Measurements from ENCODE around the gene KRTAP5-4. TPM values are rescaled to one million over a fixed set of nuclear protein-coding genes. Genes with fewer than 3 reads are reported as not detected.
"Not testable (repeated sequence)": the region's sequence is repeated elsewhere in the genome, so short reads cannot be mapped to it uniquely, and the experiment has no call there.

The KRTAP5-4 gene
- total and polyA plus RNA-seq, 8 donors, result not detected

DNA sequence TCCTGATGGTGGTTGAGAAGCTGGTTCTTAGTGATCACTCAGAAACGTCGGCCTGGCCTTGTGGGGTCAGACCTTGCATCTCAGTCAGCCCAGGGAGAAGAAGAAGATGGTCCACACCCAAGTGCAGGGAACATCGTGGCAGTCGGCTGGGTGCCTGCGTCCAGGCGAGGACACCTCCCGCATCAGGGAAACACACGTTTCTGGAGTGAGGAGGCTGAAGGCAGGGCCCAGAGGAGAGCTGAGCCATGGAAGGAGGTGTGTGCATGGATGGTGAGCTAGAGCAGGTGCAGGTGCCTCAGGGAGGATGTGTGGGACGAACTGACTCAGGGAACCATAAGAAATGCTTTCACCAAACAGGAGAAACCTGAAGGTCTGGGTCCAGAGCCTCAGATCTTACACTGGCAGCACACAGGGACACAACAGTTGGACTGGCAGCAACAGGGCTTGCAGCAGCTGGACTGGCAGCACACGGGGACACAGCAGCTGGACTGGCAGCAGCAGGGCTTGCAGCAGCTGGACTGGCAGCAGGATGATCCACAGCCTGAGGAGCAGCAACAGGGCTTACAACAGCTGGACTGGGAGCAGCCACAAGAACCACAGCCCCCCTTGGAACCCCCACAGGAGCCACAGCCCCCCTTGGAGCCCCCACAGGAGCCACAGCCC, 24.5 kb downstream of the KRTAP5-4 start:
- Histone ChIP-seq H3K27me3 (peaks cover 0 to 51% of the 10 kb centered on the region in 2 donors), H3K27ac (no peak overlapping the region), H3K4me3 (no peak overlapping the region), H3K36me3 (no peaks in the 10 kb centered on the region), H3K9me3 (no peaks in the 10 kb centered on the region), H3K4me1 (peaks cover 0 to 8% of the 10 kb centered on the region in 2 donors)
- intact Hi-C loops (cut with DNase I), result no loop called here
- ATAC-seq, result no peak
- DNase-seq, result no peak
- TF ChIP-seq, protein P1, sequence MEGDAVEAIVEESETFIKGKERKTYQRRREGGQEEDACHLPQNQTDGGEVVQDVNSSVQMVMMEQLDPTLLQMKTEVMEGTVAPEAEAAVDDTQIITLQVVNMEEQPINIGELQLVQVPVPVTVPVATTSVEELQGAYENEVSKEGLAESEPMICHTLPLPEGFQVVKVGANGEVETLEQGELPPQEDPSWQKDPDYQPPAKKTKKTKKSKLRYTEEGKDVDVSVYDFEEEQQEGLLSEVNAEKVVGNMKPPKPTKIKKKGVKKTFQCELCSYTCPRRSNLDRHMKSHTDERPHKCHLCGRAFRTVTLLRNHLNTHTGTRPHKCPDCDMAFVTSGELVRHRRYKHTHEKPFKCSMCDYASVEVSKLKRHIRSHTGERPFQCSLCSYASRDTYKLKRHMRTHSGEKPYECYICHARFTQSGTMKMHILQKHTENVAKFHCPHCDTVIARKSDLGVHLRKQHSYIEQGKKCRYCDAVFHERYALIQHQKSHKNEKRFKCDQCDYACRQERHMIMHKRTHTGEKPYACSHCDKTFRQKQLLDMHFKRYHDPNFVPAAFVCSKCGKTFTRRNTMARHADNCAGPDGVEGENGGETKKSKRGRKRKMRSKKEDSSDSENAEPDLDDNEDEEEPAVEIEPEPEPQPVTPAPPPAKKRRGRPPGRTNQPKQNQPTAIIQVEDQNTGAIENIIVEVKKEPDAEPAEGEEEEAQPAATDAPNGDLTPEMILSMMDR (IDR thresholded peaks at IDR 0.05), result no peak

DNA sequence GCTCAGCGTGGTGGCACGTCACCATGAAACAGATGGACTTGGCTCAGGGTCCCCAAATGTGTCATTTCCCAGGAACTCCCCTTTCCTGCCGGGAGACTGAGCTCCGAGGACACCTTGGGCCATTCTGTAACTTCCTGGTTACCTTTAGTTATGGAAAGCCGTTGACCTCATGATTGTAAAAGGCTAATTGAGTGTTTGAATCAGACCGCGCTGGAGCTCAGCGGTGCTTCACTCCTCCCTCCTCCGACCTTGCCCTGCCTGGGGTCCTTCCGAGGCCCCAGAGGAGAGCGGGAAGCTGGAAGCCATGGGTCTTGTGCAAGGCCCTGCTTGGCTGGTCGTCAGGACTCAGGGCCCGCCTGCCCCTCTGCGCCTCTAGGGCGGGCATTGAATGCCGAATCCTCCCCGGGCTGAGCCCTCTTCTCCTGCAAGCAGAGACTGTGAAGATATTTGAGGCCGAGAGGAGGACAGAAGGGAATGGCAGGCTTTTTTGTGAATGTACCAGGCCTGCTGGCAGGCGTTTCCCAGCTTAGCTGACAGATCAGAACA, 25.3 kb downstream of the KRTAP5-4 start:
- H3K4me1 ChIP-seq; ATAC-seq; H3K36me3 ChIP-seq; DNase-seq; H3K9me3 ChIP-seq; H3K4me3 ChIP-seq; H3K27ac ChIP-seq; intact Hi-C loops (cut with DNase I): not testable (repeated sequence)
- H3K27me3 ChIP-seq, result peaks cover 0 to 57% of the 10 kb centered on the region in 2 donors

DNA sequence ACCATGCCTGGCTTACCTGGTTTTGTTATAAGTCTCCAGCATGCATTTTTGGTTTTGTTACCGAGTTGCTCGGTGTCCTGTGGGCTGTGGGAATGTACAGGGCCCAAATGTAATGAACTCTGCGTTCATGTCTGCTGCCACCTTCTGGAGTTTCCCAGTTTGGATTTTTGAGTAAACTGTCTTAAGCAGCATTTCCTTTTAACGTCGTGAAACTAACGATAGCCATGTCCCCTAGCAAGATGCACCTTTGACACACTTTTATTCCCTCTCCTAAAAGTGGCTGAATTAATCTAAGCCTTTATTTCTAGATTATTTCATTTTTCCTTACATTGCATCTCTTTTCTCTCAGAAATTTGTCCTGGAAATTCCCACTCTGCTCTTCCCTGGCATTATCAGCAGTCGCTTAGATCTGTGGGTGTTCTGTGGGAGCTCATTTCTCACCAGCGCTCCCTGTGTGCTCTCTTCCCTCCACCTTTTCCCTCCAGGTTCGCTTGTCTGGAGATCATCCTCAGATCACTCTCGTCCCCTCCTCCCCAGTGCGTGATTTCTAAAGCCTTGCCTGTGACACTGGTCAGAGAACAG, 25.9 kb downstream of the KRTAP5-4 start:
- H3K9me3 ChIP-seq; H3K4me1 ChIP-seq; H3K27ac ChIP-seq; intact Hi-C loops (cut with DNase I); DNase-seq; H3K4me3 ChIP-seq; H3K36me3 ChIP-seq; ATAC-seq: not testable (repeated sequence)
- H3K27me3 ChIP-seq, result peaks cover 0 to 53% of the 10 kb centered on the region in 2 donors

DNA sequence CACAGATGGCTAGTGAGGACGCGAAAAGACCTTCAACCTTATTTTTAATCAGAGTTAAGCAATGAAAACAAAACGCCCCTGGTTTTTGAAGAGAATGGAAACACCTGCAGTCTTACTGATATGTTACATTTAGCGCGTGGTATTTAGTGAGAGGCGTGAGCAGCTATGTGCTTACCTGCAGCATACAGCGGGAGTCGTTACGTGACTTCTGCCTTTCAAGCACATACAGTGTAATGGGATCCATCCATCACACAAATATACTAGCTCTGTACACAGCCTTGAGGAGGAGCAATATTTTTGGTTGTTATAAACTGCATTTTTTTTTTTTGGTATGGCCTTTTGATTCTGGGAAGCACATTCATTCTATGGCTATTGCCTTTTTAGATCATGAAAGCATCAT, 29.3 kb downstream of the KRTAP5-4 start:
- intact Hi-C loops (cut with DNase I), result no loop called here

DNA sequence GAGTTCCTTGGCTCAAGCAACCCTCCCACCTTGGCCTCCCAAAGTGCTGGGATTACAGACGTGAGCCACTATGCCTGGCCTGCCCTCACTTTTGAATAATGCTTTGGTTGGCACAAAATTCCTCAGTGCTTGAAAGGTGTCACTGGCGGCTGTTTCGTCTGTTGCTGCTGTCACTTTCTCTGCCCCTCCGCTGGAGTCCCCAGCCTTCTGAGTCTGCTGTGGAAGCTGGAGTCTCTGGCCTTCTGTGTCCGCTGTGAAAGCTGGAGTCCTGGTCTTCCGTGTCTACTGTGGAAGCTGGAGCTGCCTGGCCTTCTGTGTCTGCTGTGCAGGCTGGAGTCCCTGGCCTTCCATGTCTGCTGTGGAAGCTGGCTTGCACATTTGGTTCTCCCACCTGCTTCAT, 31.9 kb downstream of the KRTAP5-4 start:
- DNase-seq, result no peak
- Histone ChIP-seq H3K36me3 (no peaks in the 10 kb centered on the region), H3K27me3 (peaks cover 0 to 28% of the 10 kb centered on the region in 2 donors), H3K4me1 (peaks cover 0 to 6% of the 10 kb centered on the region in 2 donors), H3K9me3 (no peaks in the 10 kb centered on the region), H3K4me3 (no peak overlapping the region), H3K27ac (no peak overlapping the region)
- ATAC-seq, result no peak
- intact Hi-C loops (cut with DNase I), result no loop called here
- TF ChIP-seq, protein P1 (IDR thresholded peaks at IDR 0.05), result no peak

More for the DNA sequence above, 29.3 kb downstream of the KRTAP5-4 start:
- H3K4me3 ChIP-seq, result no peak overlapping the region
- no peaks in the 10 kb centered on the region for H3K9me3 ChIP-seq
- TF ChIP-seq, protein P1 (IDR thresholded peaks at IDR 0.05), result no peak
- ATAC-seq (no peak), DNase-seq (no peak)
- peaks cover 0 to 14% of the 10 kb centered on the region in 2 donors for H3K4me1 ChIP-seq
- H3K36me3 ChIP-seq, result no peaks in the 10 kb centered on the region
- peaks cover 0 to 54% of the 10 kb centered on the region in 2 donors for H3K27me3 ChIP-seq
- H3K27ac ChIP-seq, result no peak overlapping the region

DNA sequence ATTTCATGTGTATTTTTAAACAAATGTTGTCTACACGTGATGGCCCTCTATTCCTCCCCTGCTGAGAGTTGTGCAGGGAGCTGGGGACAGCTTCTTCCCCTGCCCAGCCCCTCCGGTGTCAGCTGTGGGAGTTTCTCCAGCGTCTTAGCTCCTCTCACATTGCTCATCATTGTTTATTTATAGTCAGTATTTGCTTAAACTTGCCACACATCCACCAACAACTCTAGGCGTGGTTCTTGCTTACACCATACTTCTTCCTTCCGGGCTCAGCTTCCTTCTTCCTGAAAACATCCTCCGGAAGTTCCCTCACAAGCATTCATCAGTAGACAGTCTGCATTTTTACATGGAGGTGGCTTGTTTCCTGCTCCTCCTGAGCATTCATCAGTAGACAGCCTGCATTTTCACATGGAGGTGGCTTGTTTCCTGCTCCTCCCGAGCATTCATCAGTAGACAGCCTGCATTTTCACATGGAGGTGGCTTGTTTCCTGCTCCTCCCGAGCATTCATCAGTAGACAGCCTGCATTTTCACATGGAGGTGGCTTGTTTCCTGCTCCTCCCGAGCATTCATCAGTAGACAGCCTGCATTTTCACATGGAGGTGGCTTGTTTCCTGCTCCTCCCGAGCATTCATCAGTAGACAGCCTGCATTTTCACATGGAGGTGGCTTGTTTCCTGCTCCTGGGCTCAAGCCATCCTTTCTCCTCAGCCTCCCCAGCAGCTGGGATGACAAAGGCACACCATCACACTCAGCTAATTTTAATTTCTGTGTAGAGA, 32.6 kb downstream of the KRTAP5-4 start:
- DNase-seq; H3K4me1 ChIP-seq; intact Hi-C loops (cut with DNase I); H3K36me3 ChIP-seq; H3K4me3 ChIP-seq; H3K9me3 ChIP-seq: not testable (repeated sequence)
- peaks cover 0 to 28% of the 10 kb centered on the region in 2 donors for H3K27me3 ChIP-seq
- peak overlapping the region in 1 of 2 donors; percentile 57 for H3K27ac ChIP-seq
- peak; percentile 19 for ATAC-seq

All from left lung (tissue), 10 donors.